Spleen (tissue), 11 donors: ENCODE measurements around the gene IPO8. TPM values are rescaled to one million over a fixed set of nuclear protein-coding genes. Genes with fewer than 3 reads are reported as not detected.

Source experiments
- DNase-seq: peaks from one replicate; pipeline ENCODE4 v3.0.0-alpha.2; 2020
- H3K27ac ChIP-seq, 8 donors: fragments of 200-600 bp; sonication (generic) in 7 of 8; 1 replicate in 4 of 8; 2 replicates in 4 of 8; pipeline versions ENCODE4 v1.5.0 to v1.8.0; 2016 to 2021; ENCODE audit warnings: inconsistent platforms in 4 of 8, mild to moderate bottlenecking in 4 of 8, moderate library complexity in 1 of 8
- H3K27me3 ChIP-seq, 7 donors: fragments of 200-600 bp; sonication (generic) in 6 of 7; replicated peaks in 1 of 7; 1 replicate in 4 of 7; 2 replicates in 3 of 7; pipeline versions ENCODE4 v1.5.0 to v1.8.0; 2016 to 2021; ENCODE audit warnings: inconsistent platforms in 3 of 7, mild to moderate bottlenecking in 1 of 7
- H3K36me3 ChIP-seq, 6 donors: fragments of 200-600 bp; sonication (generic) in 5 of 6; 1 replicate in 4 of 6; 2 replicates in 2 of 6; pipeline versions ENCODE4 v1.5.0 to v1.8.0; 2016 to 2021; ENCODE audit warnings: inconsistent platforms in 2 of 6
- H3K4me1 ChIP-seq, 6 donors: fragments of 200-600 bp; sonication (generic) in 5 of 6; 1 replicate in 3 of 6; 2 replicates in 3 of 6; pipeline versions ENCODE4 v1.5.0 to v1.8.0; 2016 to 2021; ENCODE audit warnings: inconsistent platforms in 3 of 6
- H3K4me3 ChIP-seq, 8 donors: fragments of 200-600 bp; sonication (generic) in 7 of 8; 1 replicate in 4 of 8; 2 replicates in 4 of 8; pipeline versions ENCODE4 v1.5.0 to v1.8.0; 2016 to 2021; ENCODE audit warnings: inconsistent platforms in 4 of 8, mild to moderate bottlenecking in 4 of 8, moderate library complexity in 2 of 8
- H3K9me3 ChIP-seq, 8 donors: fragments of 200-600 bp; sonication (generic) in 7 of 8; 1 replicate in 4 of 8; 2 replicates in 4 of 8; pipeline versions ENCODE4 v1.5.0 to v1.8.0; 2016 to 2021; ENCODE audit warnings: inconsistent platforms in 4 of 8
- POLR2A ChIP-seq, 3 donors: fragments of 450-650 bp; IDR thresholded peaks; one replicate each; pipeline ENCODE4 v1.5.1; 2017; ENCODE audit warnings: antibody characterized with exemption in 3 of 3, mild to moderate bottlenecking in 1 of 3
- POLR2AphosphoS5 ChIP-seq, 3 donors: sonication (generic); formaldehyde crosslinking; IDR thresholded peaks; one replicate each; pipeline ENCODE4 v1.5.1; 2017; ENCODE audit warnings: antibody characterized with exemption in 3 of 3
- WGBS, 5 donors: extraction: QIAGEN DNeasy Blood & Tissue Kit in 3 of 5; methylation state at CpG; one replicate each; pipeline versions ENCODE4 v1.1.5 to v1.1.7; 2013 to 2018; 5-methylcytosine and 5-hydroxymethylcytosine counted together
- intact Hi-C: fragments of 100-400 bp; cut with DNase I; formaldehyde crosslinking; loops from one replicate; pipeline ENCODE4 v1.15.0; 2023; ENCODE audit warnings: low total_unique reads
- polyA plus RNA-seq, 3 donors: library from polyadenylated mRNA; stranded (reverse); fragments of 200-250 nt; gene quantifications; one replicate each; pipeline ENCODE4 v1.2.1, GENCODE V29; 2013
- total RNA-seq, 7 donors: library from RNA; depleted of rRNA in 3 of 7; stranded (reverse); fragments of >200 nt in 3 of 7; fragmentation: NEBNext Ultra II Directional in 4 of 7; extraction: Animal tissue kit (Norgen Biotek cat#: 25700) in 4 of 7; gene quantifications; one replicate each; pipeline versions ENCODE4 v1.1.0 to v1.2.1, GENCODE V29; 2016 to 2021
- TF ChIP-seq, protein P1 (sequence below), 11 experiments: fragments of 200-600 bp in 7 of 11; fragments of 450-650 bp in 4 of 11; sonication (generic) in 4 of 11; IDR thresholded peaks in 8 of 11; conservative IDR thresholded peaks in 3 of 11; 1 replicate in 7 of 11; 2 replicates in 4 of 11; pipeline versions ENCODE4 v1.4.0 to v1.8.0; 2016 to 2021; ENCODE audit warnings: antibody characterized with exemption in 11 of 11, inconsistent platforms in 4 of 11, mild to moderate bottlenecking in 1 of 11
- donor health status: healthy with polysubstance abuse.
- donor health status: DM: no; HTN: no; CAD: no; lungs with moderate emphysema.
- donor health status: DM: no; HTN: no; CAD: no.
- donor health status: Bipolar disorder and iron deficiency.
- donor health status: healthy.
- donor health status: DM: no; HTN: no; CAD: no.
- donor health status: DM: yes; HTN: yes; CAD: no.

IPO8 gene
- total and polyA plus RNA-seq, 10 donors: 8.5 to 68.2 (median 49.8) TPM

DNA sequence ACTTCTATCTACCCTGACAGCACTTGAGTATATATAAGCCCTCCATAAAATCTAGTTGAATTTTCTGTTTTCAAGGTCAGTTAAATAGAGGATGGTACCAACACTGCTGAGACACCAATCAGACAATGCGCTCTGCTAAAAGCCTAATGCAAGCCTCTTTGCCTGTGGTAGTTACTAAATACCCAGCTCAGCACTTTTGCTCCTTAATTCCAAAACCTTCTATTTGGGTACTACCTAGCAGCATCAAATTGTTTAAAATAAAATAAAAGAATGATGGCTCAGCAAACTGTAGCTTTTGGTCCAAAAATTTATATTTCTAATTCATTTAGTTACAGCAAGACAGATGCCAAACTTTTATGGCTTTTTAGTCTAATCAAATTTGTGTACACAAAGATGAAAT is 107.9 kb downstream of the IPO8 start:
- Histone ChIP-seq H3K36me3 (peaks cover 0 to 7% (median 0%) of the 10 kb centered on the region in 6 donors), H3K9me3 (no peaks in the 10 kb centered on the region), H3K27me3 (no peaks in the 10 kb centered on the region), H3K27ac (no peak overlapping the region), H3K4me1 (no peaks in the 10 kb centered on the region), H3K4me3 (no peak overlapping the region)
- intact Hi-C loops: no loop called here
- TF ChIP-seq POLR2A (IDR thresholded peaks at IDR 0.05): no peak
- TF ChIP-seq POLR2AphosphoS5 (IDR thresholded peaks at IDR 0.05): no peak
- TF ChIP-seq, protein P1, sequence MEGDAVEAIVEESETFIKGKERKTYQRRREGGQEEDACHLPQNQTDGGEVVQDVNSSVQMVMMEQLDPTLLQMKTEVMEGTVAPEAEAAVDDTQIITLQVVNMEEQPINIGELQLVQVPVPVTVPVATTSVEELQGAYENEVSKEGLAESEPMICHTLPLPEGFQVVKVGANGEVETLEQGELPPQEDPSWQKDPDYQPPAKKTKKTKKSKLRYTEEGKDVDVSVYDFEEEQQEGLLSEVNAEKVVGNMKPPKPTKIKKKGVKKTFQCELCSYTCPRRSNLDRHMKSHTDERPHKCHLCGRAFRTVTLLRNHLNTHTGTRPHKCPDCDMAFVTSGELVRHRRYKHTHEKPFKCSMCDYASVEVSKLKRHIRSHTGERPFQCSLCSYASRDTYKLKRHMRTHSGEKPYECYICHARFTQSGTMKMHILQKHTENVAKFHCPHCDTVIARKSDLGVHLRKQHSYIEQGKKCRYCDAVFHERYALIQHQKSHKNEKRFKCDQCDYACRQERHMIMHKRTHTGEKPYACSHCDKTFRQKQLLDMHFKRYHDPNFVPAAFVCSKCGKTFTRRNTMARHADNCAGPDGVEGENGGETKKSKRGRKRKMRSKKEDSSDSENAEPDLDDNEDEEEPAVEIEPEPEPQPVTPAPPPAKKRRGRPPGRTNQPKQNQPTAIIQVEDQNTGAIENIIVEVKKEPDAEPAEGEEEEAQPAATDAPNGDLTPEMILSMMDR (IDR thresholded peaks at IDR 0.05 in 8 of 11, conservative IDR thresholded peaks at IDR 0.05 in 3 of 11): no peak
- WGBS, 5 donors: 91 to 100% (median 97%) methylated on average over 1 of the region's 1 CpG
- DNase-seq: no peak

DNA sequence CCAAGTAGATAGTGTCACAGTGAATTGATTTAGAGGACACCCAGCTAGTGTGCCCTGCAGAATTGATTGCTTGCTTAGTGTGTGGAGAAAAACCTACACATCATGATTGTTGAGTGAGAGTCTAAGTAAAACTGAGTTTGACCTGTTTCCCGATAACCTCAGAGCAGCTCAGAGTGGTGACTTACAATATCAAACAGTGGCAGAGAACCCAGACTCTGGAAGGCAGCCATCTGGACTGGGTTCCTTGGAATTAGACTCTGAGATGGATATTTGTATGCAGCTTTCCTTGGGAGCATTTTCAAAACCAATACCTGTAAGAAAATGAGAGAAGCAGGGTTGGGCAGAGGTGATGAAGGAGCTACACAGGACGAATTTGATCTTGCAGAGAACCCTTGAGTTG is 109.8 kb downstream of the IPO8 start:
- intact Hi-C loops: no loop called here
- H3K4me1 ChIP-seq: no peaks in the 10 kb centered on the region
- no peak overlapping the region for H3K27ac ChIP-seq
- no peak for TF ChIP-seq POLR2A (IDR thresholded peaks at IDR 0.05)
- TF ChIP-seq, protein P1 (IDR thresholded peaks at IDR 0.05 in 8 of 11, conservative IDR thresholded peaks at IDR 0.05 in 3 of 11): no peak
- TF ChIP-seq POLR2AphosphoS5 (IDR thresholded peaks at IDR 0.05): no peak
- no peaks in the 10 kb centered on the region for H3K9me3 ChIP-seq
- WGBS, 5 donors: 65 to 75% (median 72%) methylated on average over 2 of the region's 2 CpGs
- peaks cover 0 to 7% (median 0%) of the 10 kb centered on the region in 6 donors for H3K36me3 ChIP-seq
- no peak overlapping the region for H3K4me3 ChIP-seq
- no peak for DNase-seq
- no peaks in the 10 kb centered on the region for H3K27me3 ChIP-seq

DNA sequence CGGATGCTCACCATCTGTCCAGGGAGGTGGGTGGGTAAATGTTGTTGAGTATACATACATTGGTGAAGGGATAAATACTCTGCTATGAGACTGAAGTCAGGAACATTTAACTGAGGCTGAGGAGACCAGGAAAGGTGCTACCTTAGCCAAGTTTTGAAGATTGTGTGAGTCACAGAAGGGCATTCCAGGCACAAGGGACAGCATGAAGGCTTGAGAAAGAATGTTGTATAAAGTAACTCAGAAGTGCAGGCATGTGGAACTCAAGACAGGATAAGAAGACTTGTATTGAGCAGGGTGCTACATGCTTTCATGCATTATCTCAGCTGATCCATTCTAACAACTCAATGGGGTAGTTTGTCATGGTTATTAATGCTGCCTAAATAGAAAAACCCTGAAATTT is 112.7 kb downstream of the IPO8 start:
- Histone ChIP-seq H3K27me3 (no peaks in the 10 kb centered on the region), H3K4me3 (no peak overlapping the region), H3K27ac (no peak overlapping the region), H3K4me1 (no peaks in the 10 kb centered on the region), H3K36me3 (peaks cover 0 to 7% (median 0%) of the 10 kb centered on the region in 6 donors), H3K9me3 (no peaks in the 10 kb centered on the region)
- WGBS, 5 donors: 86 to 100% (median 96%) methylated on average over 1 of the region's 1 CpG
- intact Hi-C loops: no loop called here
- TF ChIP-seq POLR2A (IDR thresholded peaks at IDR 0.05) (no peak), POLR2AphosphoS5 (IDR thresholded peaks at IDR 0.05) (no peak)
- TF ChIP-seq, protein P1 (IDR thresholded peaks at IDR 0.05 in 8 of 11, conservative IDR thresholded peaks at IDR 0.05 in 3 of 11): no peak
- no peak for DNase-seq

DNA sequence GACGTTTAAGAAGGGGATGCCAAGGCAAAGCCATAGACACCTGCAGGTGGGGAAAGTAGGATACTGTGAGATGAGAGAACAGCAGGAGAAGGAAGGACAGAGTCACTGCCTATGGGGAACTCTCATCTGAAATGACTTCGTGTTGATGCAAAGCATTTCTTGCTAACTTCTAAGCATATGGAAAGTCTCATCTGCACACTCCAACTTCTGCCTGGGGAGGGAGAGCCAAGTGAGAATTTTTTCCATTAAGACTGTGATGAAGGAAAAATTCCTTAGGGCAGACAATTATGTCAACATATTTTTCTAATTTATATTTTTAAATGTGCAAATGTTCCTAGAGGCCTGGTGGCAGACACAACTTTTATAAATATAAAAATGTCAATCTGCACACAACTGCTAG is 115.3 kb downstream of the IPO8 start:
- no peak overlapping the region for H3K27ac ChIP-seq
- intact Hi-C loops: no loop called here
- H3K36me3 ChIP-seq: no peaks in the 10 kb centered on the region
- TF ChIP-seq POLR2A (IDR thresholded peaks at IDR 0.05): no peak
- TF ChIP-seq, protein P1 (IDR thresholded peaks at IDR 0.05 in 8 of 11, conservative IDR thresholded peaks at IDR 0.05 in 3 of 11): no peak
- no peak for TF ChIP-seq POLR2AphosphoS5 (IDR thresholded peaks at IDR 0.05)
- no peak overlapping the region for H3K4me3 ChIP-seq
- 59 to 76% (median 68%) methylated on average over 2 of the region's 2 CpGs for WGBS, 5 donors
- no peak for DNase-seq
- no peaks in the 10 kb centered on the region for H3K4me1 ChIP-seq
- H3K27me3 ChIP-seq: no peaks in the 10 kb centered on the region
- H3K9me3 ChIP-seq: no peaks in the 10 kb centered on the region

Other genes with a start within 250 kb of the IPO8 start
- 10 to 100 TPM; 20.5 to 54.5 (median 26.8) TPM for gene CAPRIN2, start 59.1 kb upstream of the IPO8 start, total RNA-seq
- gene CAPRIN2, start 59.1 kb upstream of the IPO8 start, polyA plus RNA-seq: 10 to 100 TPM; 11.4 to 22.9 (median 16.4) TPM
- gene TSPAN11, start 230.9 kb upstream of the IPO8 start, total RNA-seq: 1 to 10 TPM in 6 of 7 donors, under 1 TPM in 1; 0.26 to 4.1 (median 2.0) TPM
- 1 to 10 TPM in 1 of 3 donors, under 1 TPM in 2; 0.67 to 1.0 (median 0.93) TPM for gene TSPAN11, start 230.9 kb upstream of the IPO8 start, polyA plus RNA-seq